ENCODE results near the gene NAALADL2. TPM values are rescaled to one million over a fixed set of nuclear protein-coding genes. Genes with fewer than 3 reads are reported as not detected.

NAALADL2 gene
- polyA plus RNA-seq, 1 donor from 2014 or later, result 1.6 TPM

DNA sequence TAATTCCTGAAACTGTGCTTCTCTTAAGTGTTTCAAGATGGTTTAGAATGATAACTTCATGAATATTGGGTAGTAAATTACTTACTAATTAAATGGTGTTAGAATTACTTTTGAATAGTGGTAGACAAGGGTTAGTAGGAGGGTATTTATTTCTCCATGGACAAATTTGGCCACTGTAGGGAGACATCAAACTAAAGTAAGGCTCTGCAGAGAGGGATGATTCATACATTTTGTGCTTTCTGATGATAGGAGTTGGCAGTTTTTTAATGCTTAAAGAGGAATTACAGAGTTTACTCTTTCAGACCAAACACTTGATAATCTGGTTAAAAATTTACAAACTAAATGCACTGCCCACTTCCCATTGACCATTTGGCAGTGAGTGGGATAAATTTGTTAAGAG is 127.6 kb downstream of the NAALADL2 start:
- Histone ChIP-seq H3K4me2 (ENCODE audit: low read length) (no peak overlapping the region), H3K4me3 (ENCODE audit: low read length) (no peak overlapping the region), H3K9ac (ENCODE audit: low read length) (no peak overlapping the region), H2AFZ (ENCODE audit: low read depth, low read length) (no peak overlapping the region), H4K20me1 (ENCODE audit: insufficient read depth) (no peaks in the 10 kb centered on the region), H3K36me3 (ENCODE audit: insufficient read depth, low read length) (no peaks in the 10 kb centered on the region), H3K9me3 (ENCODE audit: low read length) (no peaks in the 10 kb centered on the region), H3K9me2 (ENCODE audit: insufficient read depth, low read length) (no peaks in the 10 kb centered on the region), H3K27ac (ENCODE audit: low read length) (no peak overlapping the region), H3F3A (ENCODE audit: insufficient read depth, low read length, poor library complexity, severe bottlenecking) (no peaks in the 10 kb centered on the region), H3K27me3 (ENCODE audit: insufficient read depth, low read depth, low read length) (no peaks in the 10 kb centered on the region), H3K79me2 (replicated peaks; ENCODE audit: insufficient read depth, low read length) (no peaks in the 10 kb centered on the region)
- no peak for TF ChIP-seq MXI1 (conservative IDR thresholded peaks at IDR 0.05; ENCODE audit: poor library complexity, severe bottlenecking)
- TF ChIP-seq EP300 (conservative IDR thresholded peaks at IDR 0.05; ENCODE audit: poor library complexity, severe bottlenecking), result no peak
- no peak for TF ChIP-seq TAF1 (IDR thresholded peaks at IDR 0.05; ENCODE audit: low read depth)
- TF ChIP-seq, protein P1, sequence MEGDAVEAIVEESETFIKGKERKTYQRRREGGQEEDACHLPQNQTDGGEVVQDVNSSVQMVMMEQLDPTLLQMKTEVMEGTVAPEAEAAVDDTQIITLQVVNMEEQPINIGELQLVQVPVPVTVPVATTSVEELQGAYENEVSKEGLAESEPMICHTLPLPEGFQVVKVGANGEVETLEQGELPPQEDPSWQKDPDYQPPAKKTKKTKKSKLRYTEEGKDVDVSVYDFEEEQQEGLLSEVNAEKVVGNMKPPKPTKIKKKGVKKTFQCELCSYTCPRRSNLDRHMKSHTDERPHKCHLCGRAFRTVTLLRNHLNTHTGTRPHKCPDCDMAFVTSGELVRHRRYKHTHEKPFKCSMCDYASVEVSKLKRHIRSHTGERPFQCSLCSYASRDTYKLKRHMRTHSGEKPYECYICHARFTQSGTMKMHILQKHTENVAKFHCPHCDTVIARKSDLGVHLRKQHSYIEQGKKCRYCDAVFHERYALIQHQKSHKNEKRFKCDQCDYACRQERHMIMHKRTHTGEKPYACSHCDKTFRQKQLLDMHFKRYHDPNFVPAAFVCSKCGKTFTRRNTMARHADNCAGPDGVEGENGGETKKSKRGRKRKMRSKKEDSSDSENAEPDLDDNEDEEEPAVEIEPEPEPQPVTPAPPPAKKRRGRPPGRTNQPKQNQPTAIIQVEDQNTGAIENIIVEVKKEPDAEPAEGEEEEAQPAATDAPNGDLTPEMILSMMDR (IDR thresholded peaks at IDR 0.05; ENCODE audit: poor library complexity, severe bottlenecking), result no peak
- no peak for TF ChIP-seq POLR2AphosphoS5 (IDR thresholded peaks at IDR 0.05)
- TF ChIP-seq RAD21 (conservative IDR thresholded peaks at IDR 0.05), result no peak
- TF ChIP-seq, protein P2, sequence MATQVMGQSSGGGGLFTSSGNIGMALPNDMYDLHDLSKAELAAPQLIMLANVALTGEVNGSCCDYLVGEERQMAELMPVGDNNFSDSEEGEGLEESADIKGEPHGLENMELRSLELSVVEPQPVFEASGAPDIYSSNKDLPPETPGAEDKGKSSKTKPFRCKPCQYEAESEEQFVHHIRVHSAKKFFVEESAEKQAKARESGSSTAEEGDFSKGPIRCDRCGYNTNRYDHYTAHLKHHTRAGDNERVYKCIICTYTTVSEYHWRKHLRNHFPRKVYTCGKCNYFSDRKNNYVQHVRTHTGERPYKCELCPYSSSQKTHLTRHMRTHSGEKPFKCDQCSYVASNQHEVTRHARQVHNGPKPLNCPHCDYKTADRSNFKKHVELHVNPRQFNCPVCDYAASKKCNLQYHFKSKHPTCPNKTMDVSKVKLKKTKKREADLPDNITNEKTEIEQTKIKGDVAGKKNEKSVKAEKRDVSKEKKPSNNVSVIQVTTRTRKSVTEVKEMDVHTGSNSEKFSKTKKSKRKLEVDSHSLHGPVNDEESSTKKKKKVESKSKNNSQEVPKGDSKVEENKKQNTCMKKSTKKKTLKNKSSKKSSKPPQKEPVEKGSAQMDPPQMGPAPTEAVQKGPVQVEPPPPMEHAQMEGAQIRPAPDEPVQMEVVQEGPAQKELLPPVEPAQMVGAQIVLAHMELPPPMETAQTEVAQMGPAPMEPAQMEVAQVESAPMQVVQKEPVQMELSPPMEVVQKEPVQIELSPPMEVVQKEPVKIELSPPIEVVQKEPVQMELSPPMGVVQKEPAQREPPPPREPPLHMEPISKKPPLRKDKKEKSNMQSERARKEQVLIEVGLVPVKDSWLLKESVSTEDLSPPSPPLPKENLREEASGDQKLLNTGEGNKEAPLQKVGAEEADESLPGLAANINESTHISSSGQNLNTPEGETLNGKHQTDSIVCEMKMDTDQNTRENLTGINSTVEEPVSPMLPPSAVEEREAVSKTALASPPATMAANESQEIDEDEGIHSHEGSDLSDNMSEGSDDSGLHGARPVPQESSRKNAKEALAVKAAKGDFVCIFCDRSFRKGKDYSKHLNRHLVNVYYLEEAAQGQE (IDR thresholded peaks at IDR 0.05; ENCODE audit: borderline replicate concordance), result no peak

DNA sequence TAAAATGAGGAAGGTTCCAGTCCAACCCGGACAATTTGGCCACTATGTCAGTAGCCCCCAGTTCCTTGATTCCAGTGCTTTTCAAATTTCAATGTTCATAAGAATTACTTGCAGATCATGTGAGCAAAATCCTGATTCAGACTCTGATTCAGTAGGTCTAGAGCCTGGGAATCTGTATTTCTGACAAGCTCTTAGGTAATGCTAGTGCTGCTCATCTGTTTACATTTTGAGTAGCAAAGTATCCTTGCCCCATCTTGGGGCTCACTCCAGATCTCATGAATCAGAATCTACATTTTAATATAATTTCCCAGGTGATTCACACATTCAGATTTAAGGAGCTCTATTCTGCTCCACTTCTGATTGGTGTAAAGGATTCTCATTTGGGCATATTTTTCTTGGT is 142.0 kb downstream of the NAALADL2 start:
- Histone ChIP-seq H3K9me2 (ENCODE audit: insufficient read depth, low read length) (no peaks in the 10 kb centered on the region), H3K9ac (ENCODE audit: low read length) (no peak overlapping the region), H3K79me2 (replicated peaks; ENCODE audit: insufficient read depth, low read length) (no peaks in the 10 kb centered on the region), H3F3A (ENCODE audit: insufficient read depth, low read length, poor library complexity, severe bottlenecking) (no peaks in the 10 kb centered on the region), H3K4me2 (ENCODE audit: low read length) (no peak overlapping the region), H3K27me3 (ENCODE audit: insufficient read depth, low read depth, low read length) (no peaks in the 10 kb centered on the region), H2AFZ (ENCODE audit: low read depth, low read length) (no peak overlapping the region), H3K9me3 (ENCODE audit: low read length) (no peaks in the 10 kb centered on the region), H4K20me1 (ENCODE audit: insufficient read depth) (no peaks in the 10 kb centered on the region), H3K36me3 (ENCODE audit: insufficient read depth, low read length) (no peaks in the 10 kb centered on the region), H3K4me3 (ENCODE audit: low read length) (no peak overlapping the region), H3K27ac (ENCODE audit: low read length) (no peak overlapping the region)
- TF ChIP-seq EP300 (conservative IDR thresholded peaks at IDR 0.05; ENCODE audit: poor library complexity, severe bottlenecking) (no peak), POLR2AphosphoS5 (IDR thresholded peaks at IDR 0.05) (no peak), MXI1 (conservative IDR thresholded peaks at IDR 0.05; ENCODE audit: poor library complexity, severe bottlenecking) (no peak), TAF1 (IDR thresholded peaks at IDR 0.05; ENCODE audit: low read depth) (no peak), SMC3 (conservative IDR thresholded peaks at IDR 0.05; ENCODE audit: poor library complexity) (no peak), RAD21 (conservative IDR thresholded peaks at IDR 0.05) (no peak), EZH2 (IDR thresholded peaks at IDR 0.05; ENCODE audit: borderline replicate concordance, insufficient read depth, low read length, poor library complexity, severe bottlenecking) (no peak)
- TF ChIP-seq, protein P1 (IDR thresholded peaks at IDR 0.05; ENCODE audit: poor library complexity, severe bottlenecking), result no peak
- TF ChIP-seq, protein P2 (IDR thresholded peaks at IDR 0.05; ENCODE audit: borderline replicate concordance), result no peak
